HepG2 (cell line): Measurements from ENCODE around the gene GNA12. TPM values are rescaled to one million over a fixed set of nuclear protein-coding genes. Genes with fewer than 3 reads are reported as not detected.

Experiments
- ATAC-seq: fragments of 200-7000 bp; cut with Tn5 transposase; 3 replicates; pipeline ENCODE4 v1.9.1; 2020; ENCODE audit warnings: mild to moderate bottlenecking, moderate library complexity
- BruUV-seq: library from RNA; stranded (reverse); fragments of 400-500 nt; replicated peaks from 2 replicates; lab custom pipeline; 2021; lab: Mats Ljungman, UMichigan
- CTCF ChIA-PET: fragments of 300-600 bp; formaldehyde crosslinking; extraction: SDS; loops from one replicate; lab custom pipeline; 2021; ENCODE audit warnings: low total read pairs, inconsistent platforms, low intra/inter-chr PET ratio; lab: Yijun Ruan, JAX
- POLR2A ChIA-PET: fragments of 350-600 bp; sonication (Branson Sonifier 250); formaldehyde crosslinking; loops from one replicate; lab custom pipeline; 2020; ENCODE audit warnings: antibody characterized with exemption, inconsistent platforms; lab: Yijun Ruan, JAX
- DNase-seq: peaks from one replicate; pipeline ENCODE4 v3.0.0-alpha.2; 2015; ENCODE audit warnings: low spot score
- FAIRE-seq: peaks from 3 replicates; lab custom pipeline; 2011; peaks lifted over from hg19 to GRCh38; lab: Jason Lieb, UNC
- H2AFZ ChIP-seq: one replicate; pipeline ENCODE4 v1.6.1; 2011; ENCODE audit warnings: low read length, inconsistent platforms
- H3K27ac ChIP-seq: fragments of 300-600 bp; 3 replicates; pipeline ENCODE4 v1.8.0; 2011; ENCODE audit warnings: mixed run types, mild to moderate bottlenecking, mixed read lengths, low read length, inconsistent platforms; ENCODE audit not compliant: insufficient read depth; ENCODE audit errors: extremely low read length
- H3K27me3 ChIP-seq, 2 experiments: fragments of 200-600 bp in 1 of 2; 2 replicates in 1 of 2; 3 replicates in 1 of 2; pipeline versions ENCODE4 v1.6.0 to v1.8.0; 2011; ENCODE audit warnings: low read length in 2 of 2, mild to moderate bottlenecking in 2 of 2, moderate library complexity in 2 of 2, inconsistent platforms in 1 of 2; ENCODE audit not compliant: insufficient read depth in 2 of 2, control insufficient read depth in 1 of 2
- H3K36me3 ChIP-seq, 2 experiments: fragments of 200-600 bp in 1 of 2; replicated peaks in 1 of 2; 2 replicates in 1 of 2; 3 replicates in 1 of 2; pipeline versions ENCODE4 v1.5.1 to v1.8.0; 2011; ENCODE audit warnings: low read length in 2 of 2, inconsistent platforms in 1 of 2; ENCODE audit not compliant: insufficient read depth in 2 of 2, control insufficient read depth in 1 of 2
- H3K4me1 ChIP-seq: 2 replicates; pipeline ENCODE4 v1.5.1; 2012; ENCODE audit warnings: low read length, inconsistent platforms; ENCODE audit not compliant: insufficient read depth
- H3K4me2 ChIP-seq: 2 replicates; pipeline ENCODE4 v1.6.0; 2011; ENCODE audit warnings: low read depth, low read length, inconsistent platforms
- H3K4me3 ChIP-seq, 3 experiments: fragments of 200-600 bp in 1 of 3; sonication (generic), shearing (Covaris generic) in 1 of 3; replicated peaks in 1 of 3; 2 replicates each; pipeline ENCODE4 v1.5.1; 2011 to 2016; ENCODE audit warnings: low read length in 3 of 3, inconsistent platforms in 2 of 3, low read depth in 2 of 3, mild to moderate bottlenecking in 2 of 3, control low read depth in 1 of 3, mixed read lengths in 1 of 3; ENCODE audit not compliant: insufficient read depth in 1 of 3
- H3K79me2 ChIP-seq: one replicate; pipeline ENCODE4 v1.6.1; 2011; ENCODE audit warnings: low read length, inconsistent platforms; ENCODE audit not compliant: insufficient read depth
- H3K9ac ChIP-seq: 2 replicates; pipeline ENCODE4 v1.6.0; 2011; ENCODE audit warnings: mild to moderate bottlenecking, low read depth, low read length, inconsistent platforms; ENCODE audit not compliant: insufficient read depth
- H3K9me3 ChIP-seq: 2 replicates; pipeline ENCODE4 v1.5.1; 2012; ENCODE audit warnings: mild to moderate bottlenecking, low read length
- H4K20me1 ChIP-seq: 2 replicates; pipeline ENCODE4 v1.6.0; 2011; ENCODE audit warnings: inconsistent platforms, mild to moderate bottlenecking, low read length, moderate library complexity; ENCODE audit not compliant: insufficient read depth
- FUBP1 ChIP-seq: sonication (generic); formaldehyde crosslinking; IDR thresholded peaks from 2 replicates; pipeline ENCODE4 v1.5.1; 2020; ENCODE audit warnings: missing genetic modification reagents, mild to moderate bottlenecking, borderline replicate concordance
- LBX2 ChIP-seq: sonication (generic); formaldehyde crosslinking; IDR thresholded peaks from 2 replicates; pipeline ENCODE4 v1.5.0; 2020; ENCODE audit warnings: missing genetic modification reagents, mild to moderate bottlenecking, borderline replicate concordance
- MED1 ChIP-seq: sonication (generic); formaldehyde crosslinking; IDR thresholded peaks from 2 replicates; pipeline ENCODE4 v1.4.0; 2020; ENCODE audit warnings: missing genetic modification reagents
- MTERF4 ChIP-seq: sonication (generic); formaldehyde crosslinking; IDR thresholded peaks from 2 replicates; pipeline ENCODE4 v1.8.0; 2023; ENCODE audit warnings: mild to moderate bottlenecking, missing genetic modification reagents
- PLSCR1 ChIP-seq: sonication (generic); formaldehyde crosslinking; IDR thresholded peaks from 2 replicates; pipeline ENCODE4 v1.5.0; 2020; ENCODE audit warnings: missing genetic modification reagents, mild to moderate bottlenecking, borderline replicate concordance
- ZNF121 ChIP-seq: sonication (generic); formaldehyde crosslinking; IDR thresholded peaks from 2 replicates; pipeline ENCODE4 v1.5.0; 2020; ENCODE audit warnings: mild to moderate bottlenecking, missing genetic modification reagents
- ZNF136 ChIP-seq: sonication (generic); formaldehyde crosslinking; IDR thresholded peaks from 2 replicates; pipeline ENCODE4 v1.8.1; 2022; ENCODE audit warnings: low read depth, mild to moderate bottlenecking, moderate library complexity, missing genetic modification reagents
- ZNF335 ChIP-seq: sonication (generic); formaldehyde crosslinking; IDR thresholded peaks from 2 replicates; pipeline ENCODE4 v1.4.0; 2020; ENCODE audit warnings: missing genetic modification reagents
- ZNF546 ChIP-seq: sonication (generic); formaldehyde crosslinking; conservative IDR thresholded peaks from 2 replicates; pipeline ENCODE4 v1.8.1; 2023; ENCODE audit warnings: mild to moderate bottlenecking, missing genetic modification reagents
- ZNF550 ChIP-seq: sonication (generic); formaldehyde crosslinking; IDR thresholded peaks from 2 replicates; pipeline ENCODE4 v1.4.0; 2020; ENCODE audit warnings: mild to moderate bottlenecking, missing genetic modification reagents, borderline replicate concordance
- ZNF749 ChIP-seq: sonication (generic); formaldehyde crosslinking; IDR thresholded peaks from 2 replicates; pipeline ENCODE4 v1.8.0; 2022; ENCODE audit warnings: mild to moderate bottlenecking, missing genetic modification reagents, moderate library complexity, borderline replicate concordance
- ZNF782 ChIP-seq: sonication (generic); formaldehyde crosslinking; IDR thresholded peaks from 2 replicates; pipeline ENCODE4 v1.4.0; 2020; ENCODE audit warnings: missing genetic modification reagents, mild to moderate bottlenecking, borderline replicate concordance
- ZSCAN12 ChIP-seq: sonication (generic); formaldehyde crosslinking; IDR thresholded peaks from 2 replicates; pipeline ENCODE4 v1.9.0; 2021; ENCODE audit warnings: mild to moderate bottlenecking, missing genetic modification reagents
- WGBS: methylation state at CpG from one replicate; pipeline ENCODE4 v1.1.6; 2017; ENCODE audit warnings: low lambda C conversion rate; 5-methylcytosine and 5-hydroxymethylcytosine counted together
- in situ Hi-C: cut with HindIII; loops from 2 replicates; pipeline ENCODE4 v1.10.0; 2017; ENCODE audit warnings: low pct_unique_long_range_greater_than_20kb; ENCODE audit not compliant: extremely low pct_ligation_motif_present
- intact Hi-C: fragments of 100-400 bp; cut with micrococcal nuclease; formaldehyde crosslinking; loops from one replicate; pipeline ENCODE4 v1.10.0; 2022; ENCODE audit not compliant: unreplicated experiment
- polyA plus RNA-seq, 8 experiments: library from polyadenylated mRNA; depleted of rRNA in 3 of 8; stranded (reverse) in 7 of 8; unstranded in 1 of 8; fragments of >200 nt; fragmentation: Illumina TruSeq in 4 of 8; extraction: Trizol in 4 of 8; gene quantifications; 2 replicates each; pipeline versions ENCODE4 v1.2.1 to v1.2.3, GENCODE V29; 2011 to 2016; ENCODE audit warnings: low read depth in 4 of 8, missing spikeins in 1 of 8, mixed read lengths in 1 of 8; ENCODE audit not compliant: insufficient read depth in 1 of 8
- total RNA-seq, 5 experiments: library from RNA; depleted of rRNA; stranded (reverse); fragments of >200 nt; fragmentation: Illumina TruSeq; extraction: Trizol; gene quantifications; 2 replicates each; pipeline ENCODE4 v1.2.3, GENCODE V29; 2016; ENCODE audit warnings: low read depth in 1 of 5
- TF ChIP-seq, protein P1 (sequence below): sonication (generic); formaldehyde crosslinking; IDR thresholded peaks from 2 replicates; pipeline ENCODE4 v1.4.0; 2020; ENCODE audit warnings: missing genetic modification reagents
- TF ChIP-seq, protein P2 (sequence below): IDR thresholded peaks from 2 replicates; pipeline ENCODE4 v1.6.1; 2016; ENCODE audit warnings: missing compliant biosample characterization, missing genetic modification reagents, borderline replicate concordance
- TF ChIP-seq, protein P3 (sequence below): sonication (generic); formaldehyde crosslinking; conservative IDR thresholded peaks from 2 replicates; pipeline ENCODE4 v1.8.0; 2022; ENCODE audit warnings: missing genetic modification reagents

Gene GNA12
- total and polyA plus RNA-seq, 2 of the 13 experiments (the other 11 are each of a cell fraction or from before 2014, with no cell fraction given) = 16.2 to 50.9 TPM

DNA sequence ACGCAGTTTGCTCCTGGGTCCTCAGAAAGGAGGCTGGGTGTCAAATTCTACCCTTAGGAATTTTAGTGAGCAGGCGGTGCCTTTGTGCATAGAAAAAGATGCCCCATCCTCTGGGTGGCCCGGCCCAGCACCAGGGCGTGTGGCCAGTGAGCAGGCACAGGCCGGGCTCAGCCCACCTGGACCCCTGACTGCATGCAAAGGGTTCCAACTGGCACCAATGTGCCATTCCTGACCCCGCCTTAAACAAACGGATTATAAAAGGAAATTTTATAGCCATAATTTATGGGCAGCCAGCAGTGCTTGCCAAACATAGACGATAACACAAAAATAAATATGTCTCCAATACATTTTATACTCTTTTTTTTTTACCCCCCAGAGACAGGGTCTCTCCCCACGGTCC is 40.1 kb upstream of the GNA12 start:
- Histone ChIP-seq H3K27me3 (peaks cover 4 to 22% of the 10 kb centered on the region in 2 experiments; a peak in 3 of 5 replicates), H4K20me1 (no peaks in the 10 kb centered on the region), H3K9me3 (no peaks in the 10 kb centered on the region), H3K79me2 (no peaks in the 10 kb centered on the region), H3K27ac (no peak overlapping the region), H2AFZ (no peak overlapping the region), H3K9ac (no peak overlapping the region), H3K4me1 (no peaks in the 10 kb centered on the region), H3K36me3 (no peaks in the 10 kb centered on the region), H3K4me3 (no peak overlapping the region), H3K4me2 (no peak overlapping the region)
- BruUV-seq = no TSS peak
- in situ Hi-C loops = loop anchor here (25.0 kb wide), 2 partner anchors 503 to 778 kb away; no protein-coding TSS in a partner anchor
- CTCF ChIA-PET = no interaction called here
- POLR2A ChIA-PET = no interaction called here
- TF ChIP-seq, protein P1, sequence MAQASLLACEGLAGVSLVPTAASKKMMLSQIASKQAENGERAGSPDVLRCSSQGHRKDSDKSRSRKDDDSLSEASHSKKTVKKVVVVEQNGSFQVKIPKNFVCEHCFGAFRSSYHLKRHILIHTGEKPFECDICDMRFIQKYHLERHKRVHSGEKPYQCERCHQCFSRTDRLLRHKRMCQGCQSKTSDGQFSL (CRISPR knock-in tag) = no peak
- TF ChIP-seq MED1 (CRISPR knock-in tag) (no peak), LBX2 (no peak), ZNF782 (CRISPR knock-in tag) (no peak), PLSCR1 (CRISPR knock-in tag) (no peak), ZNF121 (no peak), FUBP1 (CRISPR knock-in tag) (no peak), ZNF550 (CRISPR knock-in tag) (no peak), ZSCAN12 (no peak), MTERF4 (no peak), ZNF546 (CRISPR knock-in tag) (no peak), ZNF749 (CRISPR knock-in tag) (no peak), ZNF136 (CRISPR knock-in tag) (no peak), ZNF335 (no peak)
- TF ChIP-seq, protein P2, sequence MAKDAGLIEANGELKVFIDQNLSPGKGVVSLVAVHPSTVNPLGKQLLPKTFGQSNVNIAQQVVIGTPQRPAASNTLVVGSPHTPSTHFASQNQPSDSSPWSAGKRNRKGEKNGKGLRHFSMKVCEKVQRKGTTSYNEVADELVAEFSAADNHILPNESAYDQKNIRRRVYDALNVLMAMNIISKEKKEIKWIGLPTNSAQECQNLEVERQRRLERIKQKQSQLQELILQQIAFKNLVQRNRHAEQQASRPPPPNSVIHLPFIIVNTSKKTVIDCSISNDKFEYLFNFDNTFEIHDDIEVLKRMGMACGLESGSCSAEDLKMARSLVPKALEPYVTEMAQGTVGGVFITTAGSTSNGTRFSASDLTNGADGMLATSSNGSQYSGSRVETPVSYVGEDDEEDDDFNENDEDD (CRISPR knock-in tag) = no peak
- TF ChIP-seq, protein P3, sequence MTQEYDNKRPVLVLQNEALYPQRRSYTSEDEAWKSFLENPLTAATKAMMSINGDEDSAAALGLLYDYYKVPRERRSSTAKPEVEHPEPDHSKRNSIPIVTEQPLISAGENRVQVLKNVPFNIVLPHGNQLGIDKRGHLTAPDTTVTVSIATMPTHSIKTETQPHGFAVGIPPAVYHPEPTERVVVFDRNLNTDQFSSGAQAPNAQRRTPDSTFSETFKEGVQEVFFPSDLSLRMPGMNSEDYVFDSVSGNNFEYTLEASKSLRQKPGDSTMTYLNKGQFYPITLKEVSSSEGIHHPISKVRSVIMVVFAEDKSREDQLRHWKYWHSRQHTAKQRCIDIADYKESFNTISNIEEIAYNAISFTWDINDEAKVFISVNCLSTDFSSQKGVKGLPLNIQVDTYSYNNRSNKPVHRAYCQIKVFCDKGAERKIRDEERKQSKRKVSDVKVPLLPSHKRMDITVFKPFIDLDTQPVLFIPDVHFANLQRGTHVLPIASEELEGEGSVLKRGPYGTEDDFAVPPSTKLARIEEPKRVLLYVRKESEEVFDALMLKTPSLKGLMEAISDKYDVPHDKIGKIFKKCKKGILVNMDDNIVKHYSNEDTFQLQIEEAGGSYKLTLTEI (CRISPR knock-in tag) = no peak
- no peak for ATAC-seq
- FAIRE-seq = no peak
- intact Hi-C loops = no loop called here
- no peak for DNase-seq
- WGBS = 33% methylated on average over 6 of the region's 9 CpGs
